ENCODE measurements around the gene DHRS7B. TPM values are rescaled to one million over a fixed set of nuclear protein-coding genes. Genes with fewer than 3 reads are reported as not detected.

DHRS7B gene
- polyA plus RNA-seq, 1 donor from 2014 or later: 35.8 TPM

DNA sequence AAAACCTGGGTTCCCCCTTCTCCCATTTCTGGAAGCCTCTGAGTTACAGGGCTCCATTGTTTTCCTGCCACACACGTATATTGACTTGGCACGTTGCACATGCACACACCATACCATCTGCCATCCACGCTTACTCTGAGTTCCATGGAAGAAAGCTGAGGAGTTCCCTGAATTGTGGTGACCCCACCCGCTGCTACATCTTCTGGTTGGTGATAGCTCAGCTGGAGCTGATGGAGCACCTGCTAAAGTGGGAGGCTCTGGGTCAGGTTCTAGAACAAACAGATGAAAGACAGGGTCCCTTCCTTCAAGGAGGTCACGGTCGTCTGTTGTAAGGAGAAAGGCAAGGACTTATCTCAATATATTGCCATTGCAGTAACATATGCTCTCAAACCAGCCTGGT lies 46.1 kb downstream of the DHRS7B start:
- Histone ChIP-seq H2AFZ (ENCODE audit: low read depth, low read length) (no peak overlapping the region), H3F3A (ENCODE audit: insufficient read depth, low read length, poor library complexity, severe bottlenecking) (no peaks in the 10 kb centered on the region), H3K27me3 (ENCODE audit: insufficient read depth, low read depth, low read length) (no peaks in the 10 kb centered on the region), H4K20me1 (ENCODE audit: insufficient read depth) (no peaks in the 10 kb centered on the region), H3K27ac (ENCODE audit: low read length) (no peak overlapping the region), H3K9ac (ENCODE audit: low read length) (no peak overlapping the region), H3K4me2 (ENCODE audit: low read length) (no peak overlapping the region), H3K9me2 (ENCODE audit: insufficient read depth, low read length) (no peaks in the 10 kb centered on the region), H3K9me3 (ENCODE audit: low read length) (no peaks in the 10 kb centered on the region), H3K79me2 (replicated peaks; ENCODE audit: insufficient read depth, low read length) (no peaks in the 10 kb centered on the region), H3K36me3 (ENCODE audit: insufficient read depth, low read length) (no peaks in the 10 kb centered on the region), H3K4me3 (ENCODE audit: low read length) (no peak overlapping the region)
- TF ChIP-seq, protein P1, sequence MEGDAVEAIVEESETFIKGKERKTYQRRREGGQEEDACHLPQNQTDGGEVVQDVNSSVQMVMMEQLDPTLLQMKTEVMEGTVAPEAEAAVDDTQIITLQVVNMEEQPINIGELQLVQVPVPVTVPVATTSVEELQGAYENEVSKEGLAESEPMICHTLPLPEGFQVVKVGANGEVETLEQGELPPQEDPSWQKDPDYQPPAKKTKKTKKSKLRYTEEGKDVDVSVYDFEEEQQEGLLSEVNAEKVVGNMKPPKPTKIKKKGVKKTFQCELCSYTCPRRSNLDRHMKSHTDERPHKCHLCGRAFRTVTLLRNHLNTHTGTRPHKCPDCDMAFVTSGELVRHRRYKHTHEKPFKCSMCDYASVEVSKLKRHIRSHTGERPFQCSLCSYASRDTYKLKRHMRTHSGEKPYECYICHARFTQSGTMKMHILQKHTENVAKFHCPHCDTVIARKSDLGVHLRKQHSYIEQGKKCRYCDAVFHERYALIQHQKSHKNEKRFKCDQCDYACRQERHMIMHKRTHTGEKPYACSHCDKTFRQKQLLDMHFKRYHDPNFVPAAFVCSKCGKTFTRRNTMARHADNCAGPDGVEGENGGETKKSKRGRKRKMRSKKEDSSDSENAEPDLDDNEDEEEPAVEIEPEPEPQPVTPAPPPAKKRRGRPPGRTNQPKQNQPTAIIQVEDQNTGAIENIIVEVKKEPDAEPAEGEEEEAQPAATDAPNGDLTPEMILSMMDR (IDR thresholded peaks at IDR 0.05; ENCODE audit: poor library complexity, severe bottlenecking): no peak
- TF ChIP-seq EP300 (conservative IDR thresholded peaks at IDR 0.05; ENCODE audit: poor library complexity, severe bottlenecking) (no peak), TAF1 (IDR thresholded peaks at IDR 0.05; ENCODE audit: low read depth) (no peak), EZH2 (IDR thresholded peaks at IDR 0.05; ENCODE audit: borderline replicate concordance, insufficient read depth, low read length, poor library complexity, severe bottlenecking) (no peak), SMC3 (conservative IDR thresholded peaks at IDR 0.05; ENCODE audit: poor library complexity) (no peak), MXI1 (conservative IDR thresholded peaks at IDR 0.05; ENCODE audit: poor library complexity, severe bottlenecking) (no peak), POLR2AphosphoS5 (IDR thresholded peaks at IDR 0.05) (no peak), RAD21 (conservative IDR thresholded peaks at IDR 0.05) (no peak)
- TF ChIP-seq, protein P2, sequence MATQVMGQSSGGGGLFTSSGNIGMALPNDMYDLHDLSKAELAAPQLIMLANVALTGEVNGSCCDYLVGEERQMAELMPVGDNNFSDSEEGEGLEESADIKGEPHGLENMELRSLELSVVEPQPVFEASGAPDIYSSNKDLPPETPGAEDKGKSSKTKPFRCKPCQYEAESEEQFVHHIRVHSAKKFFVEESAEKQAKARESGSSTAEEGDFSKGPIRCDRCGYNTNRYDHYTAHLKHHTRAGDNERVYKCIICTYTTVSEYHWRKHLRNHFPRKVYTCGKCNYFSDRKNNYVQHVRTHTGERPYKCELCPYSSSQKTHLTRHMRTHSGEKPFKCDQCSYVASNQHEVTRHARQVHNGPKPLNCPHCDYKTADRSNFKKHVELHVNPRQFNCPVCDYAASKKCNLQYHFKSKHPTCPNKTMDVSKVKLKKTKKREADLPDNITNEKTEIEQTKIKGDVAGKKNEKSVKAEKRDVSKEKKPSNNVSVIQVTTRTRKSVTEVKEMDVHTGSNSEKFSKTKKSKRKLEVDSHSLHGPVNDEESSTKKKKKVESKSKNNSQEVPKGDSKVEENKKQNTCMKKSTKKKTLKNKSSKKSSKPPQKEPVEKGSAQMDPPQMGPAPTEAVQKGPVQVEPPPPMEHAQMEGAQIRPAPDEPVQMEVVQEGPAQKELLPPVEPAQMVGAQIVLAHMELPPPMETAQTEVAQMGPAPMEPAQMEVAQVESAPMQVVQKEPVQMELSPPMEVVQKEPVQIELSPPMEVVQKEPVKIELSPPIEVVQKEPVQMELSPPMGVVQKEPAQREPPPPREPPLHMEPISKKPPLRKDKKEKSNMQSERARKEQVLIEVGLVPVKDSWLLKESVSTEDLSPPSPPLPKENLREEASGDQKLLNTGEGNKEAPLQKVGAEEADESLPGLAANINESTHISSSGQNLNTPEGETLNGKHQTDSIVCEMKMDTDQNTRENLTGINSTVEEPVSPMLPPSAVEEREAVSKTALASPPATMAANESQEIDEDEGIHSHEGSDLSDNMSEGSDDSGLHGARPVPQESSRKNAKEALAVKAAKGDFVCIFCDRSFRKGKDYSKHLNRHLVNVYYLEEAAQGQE (IDR thresholded peaks at IDR 0.05; ENCODE audit: borderline replicate concordance): no peak

DNA sequence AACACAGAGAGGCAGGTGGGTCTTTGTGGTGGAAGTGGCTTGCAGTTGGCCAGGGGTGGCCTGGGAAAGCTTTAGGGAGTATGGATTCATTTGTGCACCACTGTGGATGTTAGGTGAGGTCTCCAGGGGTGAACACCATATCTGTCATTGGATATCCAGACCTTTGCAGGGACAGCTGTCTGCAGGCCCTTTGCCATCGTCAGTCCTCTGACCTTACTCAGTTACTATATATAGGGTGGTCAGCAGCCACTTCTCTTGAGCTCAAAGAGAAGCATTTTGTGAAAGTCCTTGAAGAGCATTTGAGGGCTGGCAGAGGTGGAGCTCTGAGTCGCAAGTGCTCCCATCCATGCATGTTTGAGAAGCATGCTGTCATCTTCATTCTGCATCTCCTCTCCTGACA lies 46.8 kb downstream of the DHRS7B start:
- Histone ChIP-seq H3K79me2 (replicated peaks; ENCODE audit: insufficient read depth, low read length) (no peaks in the 10 kb centered on the region), H3K9ac (ENCODE audit: low read length) (no peak overlapping the region), H4K20me1 (ENCODE audit: insufficient read depth) (no peaks in the 10 kb centered on the region), H3K36me3 (ENCODE audit: insufficient read depth, low read length) (no peaks in the 10 kb centered on the region), H2AFZ (ENCODE audit: low read depth, low read length) (no peak overlapping the region), H3F3A (ENCODE audit: insufficient read depth, low read length, poor library complexity, severe bottlenecking) (no peaks in the 10 kb centered on the region), H3K27ac (ENCODE audit: low read length) (no peak overlapping the region), H3K4me2 (ENCODE audit: low read length) (no peak overlapping the region), H3K27me3 (ENCODE audit: insufficient read depth, low read depth, low read length) (no peaks in the 10 kb centered on the region), H3K4me3 (ENCODE audit: low read length) (no peak overlapping the region), H3K9me2 (ENCODE audit: insufficient read depth, low read length) (no peaks in the 10 kb centered on the region), H3K9me3 (ENCODE audit: low read length) (no peaks in the 10 kb centered on the region)
- no peak for TF ChIP-seq SMC3 (conservative IDR thresholded peaks at IDR 0.05; ENCODE audit: poor library complexity)
- TF ChIP-seq, protein P1 (IDR thresholded peaks at IDR 0.05; ENCODE audit: poor library complexity, severe bottlenecking): no peak
- TF ChIP-seq RAD21 (conservative IDR thresholded peaks at IDR 0.05): no peak
- no peak for TF ChIP-seq EP300 (conservative IDR thresholded peaks at IDR 0.05; ENCODE audit: poor library complexity, severe bottlenecking)
- TF ChIP-seq, protein P2 (IDR thresholded peaks at IDR 0.05; ENCODE audit: borderline replicate concordance): no peak
- TF ChIP-seq EZH2 (IDR thresholded peaks at IDR 0.05; ENCODE audit: borderline replicate concordance, insufficient read depth, low read length, poor library complexity, severe bottlenecking): no peak
- no peak for TF ChIP-seq MXI1 (conservative IDR thresholded peaks at IDR 0.05; ENCODE audit: poor library complexity, severe bottlenecking)
- TF ChIP-seq TAF1 (IDR thresholded peaks at IDR 0.05; ENCODE audit: low read depth): no peak
- no peak for TF ChIP-seq POLR2AphosphoS5 (IDR thresholded peaks at IDR 0.05)
